Large intestine (tissue), 3 donors: Measurements from ENCODE around the gene ACSL3. TPM values are rescaled to one million over a fixed set of nuclear protein-coding genes. Genes with fewer than 3 reads are reported as not detected.
"Not testable (repeated sequence)": the region's sequence is repeated elsewhere in the genome, so short reads cannot be mapped to it uniquely, and the experiment has no call there.

Experiments
- DNase-seq, 2 donors: peaks; one replicate each; pipeline versions ENCODE4 v3.0.0 to v3.0.0-alpha.2; 2013
- H3K27ac ChIP-seq: one replicate; pipeline ENCODE4 v1.5.1; 2013; ENCODE audit warnings: low read length
- H3K27me3 ChIP-seq: 2 replicates; pipeline ENCODE4 v1.6.1; 2013; ENCODE audit warnings: low read length; ENCODE audit not compliant: control insufficient read depth, insufficient read depth
- H3K36me3 ChIP-seq: 2 replicates; pipeline ENCODE4 v1.6.1; 2013; ENCODE audit warnings: low read length; ENCODE audit not compliant: control insufficient read depth, insufficient read depth
- H3K4me1 ChIP-seq: one replicate; pipeline ENCODE4 v1.6.1; 2013; ENCODE audit warnings: low read length; ENCODE audit not compliant: control insufficient read depth, insufficient read depth
- H3K4me3 ChIP-seq: one replicate; pipeline ENCODE4 v1.5.1; 2013; ENCODE audit warnings: low read length
- H3K9me3 ChIP-seq: one replicate; pipeline ENCODE4 v1.6.1; 2013; ENCODE audit warnings: mild to moderate bottlenecking, low read depth, low read length, moderate library complexity; ENCODE audit not compliant: control insufficient read depth
- WGBS: methylation state at CpG from one replicate; pipeline ENCODE4 v1.1.5; 2013; ENCODE audit warnings: low lambda C conversion rate; ENCODE audit not compliant: insufficient coverage; 5-methylcytosine and 5-hydroxymethylcytosine counted together
- polyA plus RNA-seq: library from polyadenylated mRNA; unstranded; fragments of 120-200 nt; gene quantifications from one replicate; pipeline ENCODE4 v1.2.1, GENCODE V29; 2013

Gene ACSL3
- polyA plus RNA-seq, 1 donor: 34.8 TPM

DNA sequence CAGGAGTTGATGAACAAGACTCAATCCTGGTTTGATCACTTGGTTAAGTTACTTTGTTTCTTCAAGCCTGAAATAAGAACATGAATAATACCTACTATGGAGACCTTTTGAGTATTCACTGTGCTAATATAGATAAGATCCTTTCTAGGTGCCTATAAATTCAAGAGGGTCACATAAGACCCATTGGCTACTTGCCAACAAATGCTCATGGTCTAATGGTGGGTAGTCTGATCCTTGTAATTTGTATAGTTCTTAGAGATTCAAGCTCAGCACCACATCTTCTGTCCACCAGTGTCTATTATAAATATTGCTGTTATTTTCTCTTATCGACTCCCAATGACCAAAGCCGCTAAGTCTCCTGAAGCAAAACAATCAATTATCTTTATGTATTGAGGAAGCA lies 27.4 kb upstream of the ACSL3 start:
- peaks cover 13% of the 10 kb centered on the region for H3K4me1 ChIP-seq

DNA sequence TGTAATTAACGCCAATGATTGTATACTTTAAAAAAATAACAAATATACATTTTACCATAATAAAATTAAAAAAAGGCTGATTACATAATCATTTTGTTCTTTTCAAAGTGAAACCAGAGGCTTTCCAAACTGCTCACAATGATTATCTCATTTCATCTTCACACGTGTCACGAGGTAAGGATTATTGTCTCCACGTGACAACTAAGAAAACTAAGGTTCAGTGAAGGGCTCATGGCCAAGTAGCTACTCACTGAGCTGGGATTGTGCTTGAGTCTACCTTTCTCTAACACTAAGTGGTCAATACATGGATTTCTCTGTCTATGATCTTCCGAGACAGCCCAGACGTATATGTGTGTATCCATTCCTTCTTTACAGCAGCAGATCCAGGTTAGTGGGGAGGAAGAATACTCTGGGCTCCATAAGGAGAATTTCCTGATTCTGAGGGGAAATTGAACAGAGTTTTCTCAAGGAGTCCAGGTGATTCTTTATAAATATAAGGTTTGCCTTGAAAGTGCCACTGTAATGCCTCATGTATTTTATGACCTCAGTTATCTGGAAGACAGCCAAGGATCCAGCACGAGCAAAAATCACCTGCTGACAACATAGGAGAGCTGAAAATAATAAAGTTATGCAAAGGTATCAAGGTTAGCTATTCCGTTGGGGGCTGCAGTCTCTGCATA lies 25.6 kb upstream of the ACSL3 start:
- H3K27me3 ChIP-seq: no peaks in the 10 kb centered on the region
- H3K27ac ChIP-seq: peak overlapping the region; percentile 82
- no peaks in the 10 kb centered on the region for H3K36me3 ChIP-seq
- 50% methylated on average over 2 of the region's 8 CpGs for WGBS
- H3K4me3 ChIP-seq: no peak overlapping the region
- H3K9me3 ChIP-seq: no peaks in the 10 kb centered on the region
- H3K4me1 ChIP-seq: peaks cover 13% of the 10 kb centered on the region
- peak; percentile 73 to 85 for DNase-seq

More for the DNA sequence above, 27.4 kb upstream of the ACSL3 start:
- Histone ChIP-seq H3K9me3 (no peaks in the 10 kb centered on the region), H3K27me3 (no peaks in the 10 kb centered on the region), H3K27ac (no peak overlapping the region), H3K36me3 (no peaks in the 10 kb centered on the region), H3K4me3 (no peak overlapping the region)
- 100% methylated on average over 1 of the region's 2 CpGs for WGBS
- DNase-seq: no peak

DNA sequence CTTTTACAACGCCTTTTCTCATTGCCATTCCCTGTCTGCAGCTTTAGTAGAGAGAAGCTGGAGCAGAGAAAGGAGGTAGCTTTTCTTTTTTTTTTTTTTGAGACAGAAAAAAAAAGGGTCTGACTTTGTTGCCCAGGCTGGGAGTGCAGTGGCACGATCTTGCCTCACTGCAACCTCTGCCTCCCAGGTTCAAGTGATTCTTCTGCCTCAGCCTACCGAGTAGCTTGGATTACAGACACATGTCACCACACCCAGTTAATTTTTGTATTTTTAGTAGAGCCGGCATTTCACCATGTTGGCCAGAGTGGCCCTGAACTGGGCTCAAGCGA lies 25.0 kb upstream of the ACSL3 start:
- Histone ChIP-seq H3K27ac (peak overlapping the region; percentile 26), H3K9me3 (no peaks in the 10 kb centered on the region), H3K4me1 (peaks cover 13% of the 10 kb centered on the region), H3K4me3 (no peak overlapping the region), H3K36me3 (no peaks in the 10 kb centered on the region), H3K27me3 (no peaks in the 10 kb centered on the region)
- no CpG with 5 or more reads among the region's 5 CpGs for WGBS
- DNase-seq: no peak

DNA sequence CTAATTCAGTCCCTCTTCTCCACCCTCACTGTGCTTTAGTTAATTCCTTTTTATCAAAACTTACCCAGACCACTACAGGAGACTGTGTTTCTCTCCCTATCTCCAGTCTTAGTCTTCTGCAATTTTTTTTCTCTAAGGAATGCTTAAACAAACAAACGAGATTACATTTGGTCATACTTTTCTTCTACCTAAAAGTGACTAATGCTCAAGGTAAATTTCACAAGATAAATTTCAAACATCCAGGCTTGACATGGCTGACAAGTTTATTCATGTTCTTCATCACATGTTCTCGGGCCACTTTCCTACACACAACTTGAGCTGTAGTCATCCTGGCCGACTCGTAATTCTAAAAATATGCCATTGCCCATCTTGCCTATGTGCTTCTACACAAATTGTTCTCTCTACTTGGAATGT lies 23.2 kb upstream of the ACSL3 start:
- no CpG with 5 or more reads among the region's 4 CpGs for WGBS
- no peaks in the 10 kb centered on the region for H3K27me3 ChIP-seq
- H3K4me3 ChIP-seq: no peak overlapping the region
- H3K27ac ChIP-seq: no peak overlapping the region
- H3K36me3 ChIP-seq: no peaks in the 10 kb centered on the region
- H3K4me1 ChIP-seq: peaks cover 16% of the 10 kb centered on the region
- H3K9me3 ChIP-seq: no peaks in the 10 kb centered on the region
- no peak for DNase-seq

DNA sequence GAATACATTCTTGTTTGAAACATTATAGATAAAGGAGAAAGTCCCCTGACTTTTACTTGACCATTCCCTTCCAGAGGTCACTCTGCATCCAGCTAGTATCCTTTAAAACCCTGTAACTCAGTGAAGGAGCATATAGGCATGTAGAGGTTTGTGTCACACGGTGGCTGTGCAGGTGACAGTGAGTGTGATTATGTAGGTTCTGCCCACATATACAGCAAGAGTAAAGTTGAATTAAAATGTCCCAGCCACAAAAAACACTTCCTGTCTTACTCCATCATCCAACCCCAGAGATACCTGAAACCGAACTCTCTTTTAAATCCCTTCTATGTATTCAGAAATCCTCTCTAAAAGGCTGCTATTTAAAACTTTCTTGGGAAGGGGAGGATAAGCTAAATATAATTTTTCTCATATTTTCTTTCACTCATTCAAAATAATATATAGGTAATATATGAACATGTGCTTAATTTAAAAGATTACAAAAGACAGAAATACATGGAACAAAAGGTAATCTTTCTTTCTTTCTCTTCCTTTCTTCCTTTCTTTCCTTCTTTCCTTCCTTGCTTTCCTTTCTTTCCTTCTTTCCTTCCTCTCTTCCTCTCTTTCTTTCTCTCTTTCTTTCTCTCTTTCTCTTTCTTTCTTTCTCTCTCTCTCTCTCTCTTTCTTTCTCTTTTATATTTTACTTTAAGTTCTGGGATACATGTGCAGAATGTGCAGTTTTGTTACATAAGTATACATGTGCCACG lies 20.6 kb upstream of the ACSL3 start:
- 100% methylated on average over 2 of the region's 3 CpGs for WGBS
- no peaks in the 10 kb centered on the region for H3K36me3 ChIP-seq
- peaks cover 11% of the 10 kb centered on the region for H3K4me1 ChIP-seq
- no peak overlapping the region for H3K4me3 ChIP-seq
- H3K9me3 ChIP-seq: no peaks in the 10 kb centered on the region
- H3K27me3 ChIP-seq: no peaks in the 10 kb centered on the region
- no peak overlapping the region for H3K27ac ChIP-seq
- no peak for DNase-seq

DNA sequence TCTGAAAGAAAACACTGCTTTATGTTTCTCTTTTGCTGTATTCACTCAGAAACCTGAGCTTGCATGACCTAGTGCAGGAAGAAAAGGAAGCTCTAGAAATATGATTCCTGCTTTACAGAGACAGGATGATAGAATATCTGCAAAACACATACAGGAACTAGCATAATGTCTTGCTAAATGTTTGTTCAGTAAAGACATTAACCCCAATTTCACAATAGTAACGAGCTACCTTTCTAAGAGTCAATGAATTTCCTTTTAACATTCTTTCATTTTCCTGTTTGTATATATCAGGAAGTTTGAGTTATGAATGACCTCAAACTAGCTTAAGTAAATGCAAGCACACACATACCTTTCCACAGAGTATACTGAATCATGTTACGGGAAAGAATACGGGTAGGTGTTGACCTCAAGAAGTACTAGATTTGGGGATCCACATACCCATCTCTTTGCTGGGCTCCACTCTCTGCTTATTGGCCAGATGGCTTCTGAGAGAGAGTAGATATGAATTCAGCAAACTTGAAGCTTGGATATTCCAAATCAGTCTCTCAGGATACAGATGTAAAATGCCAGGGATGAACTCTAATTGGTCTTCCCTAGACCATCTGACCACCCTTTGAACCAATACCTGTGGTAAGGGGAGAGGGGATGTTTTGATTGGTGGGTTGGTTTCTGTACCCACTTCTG lies 18.2 kb upstream of the ACSL3 start:
- 0% methylated on average over 1 of the region's 3 CpGs for WGBS

DNA sequence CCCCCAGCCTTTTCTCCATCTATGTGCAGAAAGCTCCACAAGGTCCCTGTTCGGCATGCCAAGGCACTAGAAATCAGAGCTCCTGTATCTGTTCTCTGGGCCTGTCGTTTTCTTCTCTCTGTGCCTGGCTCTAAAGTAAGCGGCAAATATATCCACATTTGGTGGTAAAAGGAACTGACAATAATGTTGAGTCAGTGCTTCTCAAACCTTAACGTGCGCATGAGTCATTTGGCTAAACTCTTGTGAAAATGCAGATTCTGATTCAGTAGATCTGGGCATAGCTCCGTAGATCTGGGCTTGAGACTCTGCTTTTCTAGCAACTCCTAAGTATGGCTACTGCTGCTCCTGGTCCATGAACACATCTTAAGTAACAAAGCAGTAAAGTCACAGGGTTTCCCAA lies 16.5 kb upstream of the ACSL3 start:
- Histone ChIP-seq H3K4me3 (no peak overlapping the region), H3K36me3 (no peaks in the 10 kb centered on the region), H3K9me3 (no peaks in the 10 kb centered on the region), H3K27me3 (no peaks in the 10 kb centered on the region), H3K27ac (no peak overlapping the region), H3K4me1 (peaks cover 3% of the 10 kb centered on the region)
- WGBS: no CpG with 5 or more reads among the region's 6 CpGs
- no peak for DNase-seq

More for the DNA sequence above, 18.2 kb upstream of the ACSL3 start:
- H3K4me3 ChIP-seq: no peak overlapping the region
- H3K27me3 ChIP-seq: no peaks in the 10 kb centered on the region
- H3K9me3 ChIP-seq: no peaks in the 10 kb centered on the region
- H3K4me1 ChIP-seq: peaks cover 3% of the 10 kb centered on the region
- H3K36me3 ChIP-seq: no peaks in the 10 kb centered on the region
- no peak overlapping the region for H3K27ac ChIP-seq
- peak; percentile 23 to 41 for DNase-seq

DNA sequence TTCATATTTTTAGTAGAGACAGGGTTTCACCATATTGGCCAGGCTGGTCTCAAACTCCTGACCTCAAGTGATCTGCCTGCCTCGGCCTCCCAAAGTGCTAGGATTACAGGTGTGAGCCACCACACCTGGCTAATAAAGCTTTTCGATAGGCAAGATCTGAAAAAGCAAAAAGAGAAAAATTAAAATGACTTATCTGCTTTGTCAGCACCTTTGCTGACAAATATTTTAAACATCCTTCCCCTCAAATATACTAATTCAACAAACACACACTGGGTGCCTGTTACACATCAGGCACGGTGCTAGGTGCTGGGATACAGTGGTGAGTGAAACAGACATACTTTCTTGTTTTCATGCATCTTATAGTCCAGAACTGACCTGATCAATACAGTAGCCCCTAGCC lies 15.5 kb upstream of the ACSL3 start:
- H3K4me3 ChIP-seq, H3K4me1 ChIP-seq, H3K27me3 ChIP-seq, DNase-seq, H3K9me3 ChIP-seq, H3K36me3 ChIP-seq, H3K27ac ChIP-seq: not testable (repeated sequence)
- WGBS: no CpG with 5 or more reads among the region's 3 CpGs

DNA sequence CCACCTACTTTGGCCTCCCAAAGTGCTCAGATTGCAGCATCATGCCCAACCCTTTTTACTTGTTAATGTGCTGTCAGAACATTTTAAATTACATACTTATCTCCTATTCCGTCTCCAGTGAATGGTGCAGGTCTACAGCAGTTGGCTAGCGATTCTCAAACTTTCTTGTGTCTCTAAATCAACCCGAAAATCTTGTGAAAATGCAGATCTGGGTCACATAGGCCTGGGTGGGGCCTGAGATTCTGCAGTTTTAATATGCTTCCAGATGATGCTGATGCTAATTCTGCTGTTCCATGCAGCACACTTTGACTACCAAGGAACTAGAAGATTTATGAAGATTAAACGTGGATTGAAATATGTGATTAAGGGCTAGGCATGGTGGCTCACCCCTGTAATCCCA lies 14.8 kb upstream of the ACSL3 start:
- H3K27me3 ChIP-seq: no peaks in the 10 kb centered on the region
- H3K9me3 ChIP-seq: no peaks in the 10 kb centered on the region
- no peak overlapping the region for H3K4me3 ChIP-seq
- no peak for DNase-seq
- H3K4me1 ChIP-seq: peaks cover 3% of the 10 kb centered on the region
- no peak overlapping the region for H3K27ac ChIP-seq
- no CpG with 5 or more reads among the region's 4 CpGs for WGBS
- H3K36me3 ChIP-seq: no peaks in the 10 kb centered on the region

DNA sequence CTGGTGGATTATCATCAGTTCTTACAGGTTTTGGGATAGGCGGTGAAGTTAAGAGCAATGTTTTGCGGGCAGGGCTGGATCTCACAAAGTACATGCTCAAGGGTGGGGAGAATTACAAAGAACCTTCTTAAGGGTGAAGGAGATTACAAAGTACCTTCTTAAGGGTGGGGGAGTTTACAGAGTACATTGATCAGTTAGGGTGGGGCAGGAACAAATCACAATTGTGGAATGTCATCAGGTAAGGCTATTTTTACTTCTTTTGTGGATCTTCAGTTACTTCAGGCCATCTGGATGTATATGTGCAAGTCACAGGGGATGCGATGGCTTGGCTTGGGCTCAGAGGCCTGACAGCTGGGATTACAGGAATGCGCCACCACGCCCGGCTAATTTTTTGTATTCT lies 12.8 kb upstream of the ACSL3 start:
- not testable (repeated sequence) for H3K36me3 ChIP-seq, H3K9me3 ChIP-seq, H3K27me3 ChIP-seq, H3K4me1 ChIP-seq, DNase-seq, H3K27ac ChIP-seq, H3K4me3 ChIP-seq
- no CpG with 5 or more reads among the region's 6 CpGs for WGBS
